CD4-positive, alpha-beta T cell treated with Interleukin-6 for 4 hours (primary cell): Measurements from ENCODE around the gene HFM1.
"Not testable (repeated sequence)": the region's sequence is repeated elsewhere in the genome, so short reads cannot be mapped to it uniquely, and the experiment has no call there.

Experiments
- DNase-seq: peaks from one replicate; pipeline ENCODE4 v3.0.0-alpha.2; 2020; ENCODE audit warnings: mixed read lengths

HFM1 gene

GRCh38 chr1:91404151-91405012 is at the start of gene HFM1:
HFM1 (minus strand) TSS chr1:91404837; CDS start chr1:91401082, 3,755 bp downstream.
- peak; percentile 48 for DNase-seq

GRCh38 chr1:91454136-91454535 is 49.5 kb upstream of the HFM1 start:
- DNase-seq = no peak

- no peak for DNase-seq
Observed at GRCh38 chr1:91450260-91450659, 45.6 kb upstream of the HFM1 start.

GRCh38 chr1:91447782-91448181 is 43.1 kb upstream of the HFM1 start:
- not testable (repeated sequence) for DNase-seq

GRCh38 chr1:91441980-91442379 is 37.3 kb upstream of the HFM1 start:
- not testable (repeated sequence) for DNase-seq

GRCh38 chr1:91440847-91441246 is 36.2 kb upstream of the HFM1 start:
- DNase-seq = no peak

- DNase-seq = no peak
Observed at GRCh38 chr1:91439016-91439415, 34.4 kb upstream of the HFM1 start.

- no peak for DNase-seq
Observed at GRCh38 chr1:91428182-91428798, 23.7 kb upstream of the HFM1 start.

- no peak for DNase-seq
Observed at GRCh38 chr1:91427741-91428140, 23.1 kb upstream of the HFM1 start.

- not testable (repeated sequence) for DNase-seq
Observed at GRCh38 chr1:91422523-91422922, 17.9 kb upstream of the HFM1 start.

GRCh38 chr1:91412371-91412770 is 7.7 kb upstream of the HFM1 start:
- no peak for DNase-seq

GRCh38 chr1:91406773-91407389 is 2.2 kb upstream of the HFM1 start:
- DNase-seq = no peak

GRCh38 chr1:91402023-91402422 is 2.6 kb downstream of the HFM1 start:
- DNase-seq = no peak

- no peak for DNase-seq
Observed at GRCh38 chr1:91400133-91400725, 4.4 kb downstream of the HFM1 start.

- no peak for DNase-seq
Observed at GRCh38 chr1:91398291-91398690, 6.3 kb downstream of the HFM1 start.

GRCh38 chr1:91397605-91398004 is 7.0 kb downstream of the HFM1 start:
- DNase-seq = no peak

- no peak for DNase-seq
Observed at GRCh38 chr1:91393042-91393441, 11.6 kb downstream of the HFM1 start.

- DNase-seq = no peak
Observed at GRCh38 chr1:91386109-91386508, 18.5 kb downstream of the HFM1 start.

GRCh38 chr1:91383456-91383855 is 21.2 kb downstream of the HFM1 start:
- DNase-seq = no peak

- DNase-seq = no peak
Observed at GRCh38 chr1:91381844-91382243, 22.8 kb downstream of the HFM1 start.

- no peak for DNase-seq
Observed at GRCh38 chr1:91374086-91374485, 30.6 kb downstream of the HFM1 start.

- DNase-seq = not testable (repeated sequence)
Observed at GRCh38 chr1:91372230-91372629, 32.4 kb downstream of the HFM1 start.

- no peak for DNase-seq
Observed at GRCh38 chr1:91349524-91349923, 55.1 kb downstream of the HFM1 start.
